ENCODE results near the gene UBFD1. TPM values are rescaled to one million over a fixed set of nuclear protein-coding genes. Genes with fewer than 3 reads are reported as not detected.

Gene UBFD1
- total and polyA plus RNA-seq, 4 donors: 8.5 to 61.4 (median 31.4) TPM

GRCh38 chr16:23527961-23528643, 29.4 kb upstream of the UBFD1 start:
- Histone ChIP-seq H3K9ac (ENCODE audit: insufficient read depth in 1 of 2, low read length in 2 of 2) (no peak overlapping the region), H3K27me3 (ENCODE audit: control insufficient read depth in 3 of 3, insufficient read depth in 3 of 3, low read length in 2 of 3) (no peaks in the 10 kb centered on the region), H3K4me1 (ENCODE audit: control insufficient read depth in 5 of 5, insufficient read depth in 5 of 5, low read length in 5 of 5) (no peaks in the 10 kb centered on the region), H3K27ac (ENCODE audit: low read depth in 1 of 2, low read length in 1 of 2) (no peak overlapping the region), H3K9me3 (ENCODE audit: control insufficient read depth in 4 of 4, insufficient read depth in 3 of 4, low read length in 3 of 4) (no peaks in the 10 kb centered on the region), H3K36me3 (ENCODE audit: control insufficient read depth in 4 of 4, insufficient read depth in 4 of 4, low read length in 4 of 4) (peaks cover 25 to 44% (median 34%) of the 10 kb centered on the region in 4 donors), H3K4me3 (no peak overlapping the region)
- ATAC-seq (ENCODE audit: insufficient read depth, low FRiP score) (no peak), DNase-seq (no peak)
- WGBS, 2 donors: 89 to 90% methylated on average over 11 of the region's 11 CpGs
- TF ChIP-seq, protein P1, sequence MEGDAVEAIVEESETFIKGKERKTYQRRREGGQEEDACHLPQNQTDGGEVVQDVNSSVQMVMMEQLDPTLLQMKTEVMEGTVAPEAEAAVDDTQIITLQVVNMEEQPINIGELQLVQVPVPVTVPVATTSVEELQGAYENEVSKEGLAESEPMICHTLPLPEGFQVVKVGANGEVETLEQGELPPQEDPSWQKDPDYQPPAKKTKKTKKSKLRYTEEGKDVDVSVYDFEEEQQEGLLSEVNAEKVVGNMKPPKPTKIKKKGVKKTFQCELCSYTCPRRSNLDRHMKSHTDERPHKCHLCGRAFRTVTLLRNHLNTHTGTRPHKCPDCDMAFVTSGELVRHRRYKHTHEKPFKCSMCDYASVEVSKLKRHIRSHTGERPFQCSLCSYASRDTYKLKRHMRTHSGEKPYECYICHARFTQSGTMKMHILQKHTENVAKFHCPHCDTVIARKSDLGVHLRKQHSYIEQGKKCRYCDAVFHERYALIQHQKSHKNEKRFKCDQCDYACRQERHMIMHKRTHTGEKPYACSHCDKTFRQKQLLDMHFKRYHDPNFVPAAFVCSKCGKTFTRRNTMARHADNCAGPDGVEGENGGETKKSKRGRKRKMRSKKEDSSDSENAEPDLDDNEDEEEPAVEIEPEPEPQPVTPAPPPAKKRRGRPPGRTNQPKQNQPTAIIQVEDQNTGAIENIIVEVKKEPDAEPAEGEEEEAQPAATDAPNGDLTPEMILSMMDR (IDR thresholded peaks at IDR 0.05; ENCODE audit: control extremely low read depth, extremely low read depth): no peak

DNA sequence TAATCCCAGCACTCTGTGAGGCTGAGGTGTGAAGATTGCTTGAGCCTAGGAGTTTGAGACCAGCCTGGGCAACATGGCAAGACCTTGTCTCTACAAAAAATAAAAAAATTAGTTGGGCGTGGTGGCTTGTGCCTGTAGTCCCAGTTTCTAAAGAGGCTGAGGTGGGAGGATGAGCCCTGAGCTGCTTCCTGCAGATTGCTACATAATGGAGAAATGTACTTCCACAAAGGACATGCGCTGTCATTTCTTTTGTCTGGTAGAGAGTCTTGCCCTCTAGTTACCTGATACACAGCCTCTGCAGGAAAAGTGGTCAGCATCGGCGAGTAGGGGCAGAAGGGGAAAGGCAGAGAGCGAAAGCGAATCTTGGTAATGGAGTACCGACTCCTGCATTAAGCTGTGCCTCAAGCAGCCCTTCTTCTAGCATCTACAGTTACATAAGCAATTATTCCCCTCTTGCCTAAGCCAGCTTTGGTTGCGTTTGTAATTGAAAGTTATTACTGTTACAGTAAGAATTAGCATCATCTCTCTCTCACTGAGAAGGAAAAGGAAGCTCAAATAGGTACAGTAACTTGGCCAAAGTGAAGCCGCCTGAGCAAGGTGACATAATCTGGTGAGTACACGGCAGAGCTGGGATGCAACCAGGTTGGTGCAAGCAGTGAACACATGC, 28.8 kb upstream of the UBFD1 start:
- WGBS, 2 donors: 59 to 86% methylated on average over 10 of the region's 10 CpGs
- no peaks in the 10 kb centered on the region for H3K9me3 ChIP-seq (ENCODE audit: control insufficient read depth in 4 of 4, insufficient read depth in 3 of 4, low read length in 3 of 4)
- DNase-seq (no peak), ATAC-seq (ENCODE audit: insufficient read depth, low FRiP score) (no peak)
- no peaks in the 10 kb centered on the region for H3K4me1 ChIP-seq (ENCODE audit: control insufficient read depth in 5 of 5, insufficient read depth in 5 of 5, low read length in 5 of 5)
- H3K27me3 ChIP-seq (ENCODE audit: control insufficient read depth in 3 of 3, insufficient read depth in 3 of 3, low read length in 2 of 3): no peaks in the 10 kb centered on the region
- no peak overlapping the region for H3K27ac ChIP-seq (ENCODE audit: low read depth in 1 of 2, low read length in 1 of 2)
- H3K36me3 ChIP-seq (ENCODE audit: control insufficient read depth in 4 of 4, insufficient read depth in 4 of 4, low read length in 4 of 4): peaks cover 22 to 41% (median 36%) of the 10 kb centered on the region in 4 donors
- TF ChIP-seq, protein P1 (IDR thresholded peaks at IDR 0.05; ENCODE audit: control extremely low read depth, extremely low read depth): no peak
- no peak overlapping the region for H3K9ac ChIP-seq (ENCODE audit: insufficient read depth in 1 of 2, low read length in 2 of 2)
- no peak overlapping the region for H3K4me3 ChIP-seq

DNA sequence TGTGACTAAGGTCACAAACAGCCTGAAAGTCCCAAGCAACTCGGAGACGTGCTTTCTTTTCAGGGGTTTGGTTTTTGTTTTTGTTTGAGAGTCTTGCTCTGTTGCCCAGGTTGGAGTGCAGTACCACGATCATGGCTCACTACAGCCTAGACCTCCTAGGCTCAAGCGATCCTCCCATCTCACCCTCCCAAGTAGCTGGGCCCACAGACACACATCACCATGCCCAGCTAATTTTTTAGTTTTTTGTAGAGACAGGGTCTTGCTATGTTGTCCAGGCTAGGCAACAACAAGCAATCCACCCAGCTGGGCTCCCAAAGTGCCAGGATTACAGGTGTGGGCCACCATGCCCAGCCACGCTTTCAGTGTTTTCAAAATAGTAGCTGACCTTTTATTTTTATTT, 27.5 kb upstream of the UBFD1 start:
- DNase-seq (no peak), ATAC-seq (ENCODE audit: insufficient read depth, low FRiP score) (no peak)
- no peaks in the 10 kb centered on the region for H3K4me1 ChIP-seq (ENCODE audit: control insufficient read depth in 5 of 5, insufficient read depth in 5 of 5, low read length in 5 of 5)
- H3K36me3 ChIP-seq (ENCODE audit: control insufficient read depth in 4 of 4, insufficient read depth in 4 of 4, low read length in 4 of 4): peaks cover 20 to 45% (median 36%) of the 10 kb centered on the region in 4 donors
- H3K9me3 ChIP-seq (ENCODE audit: control insufficient read depth in 4 of 4, insufficient read depth in 3 of 4, low read length in 3 of 4): peaks cover 0 to 3% (median 0%) of the 10 kb centered on the region in 4 donors
- H3K27me3 ChIP-seq (ENCODE audit: control insufficient read depth in 3 of 3, insufficient read depth in 3 of 3, low read length in 2 of 3): no peaks in the 10 kb centered on the region
- no peak overlapping the region for H3K9ac ChIP-seq (ENCODE audit: insufficient read depth in 1 of 2, low read length in 2 of 2)
- no peak overlapping the region for H3K4me3 ChIP-seq
- no peak overlapping the region for H3K27ac ChIP-seq (ENCODE audit: low read depth in 1 of 2, low read length in 1 of 2)
- TF ChIP-seq, protein P1 (IDR thresholded peaks at IDR 0.05; ENCODE audit: control extremely low read depth, extremely low read depth): no peak
- 93 to 96% methylated on average over 5 of the region's 5 CpGs for WGBS, 2 donors

All from lung (tissue), 12 donors.